Endodermal cell (in vitro differentiated cells): ENCODE results near the gene ATIC. TPM values are rescaled to one million over a fixed set of nuclear protein-coding genes. Genes with fewer than 3 reads are reported as not detected.

Experiments used
- DNase-seq: peaks from one replicate; pipeline ENCODE4 v3.0.0-alpha.2; 2017
- H3K27ac ChIP-seq: 2 replicates; pipeline ENCODE4 v1.5.1; 2013; ENCODE audit warnings: mild to moderate bottlenecking, low read depth, low read length, moderate library complexity
- H3K27me3 ChIP-seq: 2 replicates; pipeline ENCODE4 v1.6.1; 2013; ENCODE audit warnings: mild to moderate bottlenecking, low read length, moderate library complexity; ENCODE audit not compliant: insufficient read depth, control insufficient read depth, poor library complexity, severe bottlenecking
- H3K36me3 ChIP-seq: 2 replicates; pipeline ENCODE4 v1.7.0; 2013; ENCODE audit warnings: mild to moderate bottlenecking, low read length, moderate library complexity; ENCODE audit not compliant: control insufficient read depth, insufficient read depth
- H3K4me1 ChIP-seq: one replicate; pipeline ENCODE4 v1.7.0; 2013; ENCODE audit warnings: low read length; ENCODE audit not compliant: control insufficient read depth, insufficient read depth
- H3K4me3 ChIP-seq: 2 replicates; pipeline ENCODE4 v1.5.1; 2013; ENCODE audit warnings: mild to moderate bottlenecking, low read length, moderate library complexity
- H3K9ac ChIP-seq: 2 replicates; pipeline ENCODE4 v1.6.1; 2013; ENCODE audit warnings: mild to moderate bottlenecking, low read length, moderate library complexity; ENCODE audit not compliant: poor library complexity, severe bottlenecking; ENCODE audit errors: extremely low read depth
- H3K9me3 ChIP-seq: 2 replicates; pipeline ENCODE4 v1.6.1; 2013; ENCODE audit warnings: mild to moderate bottlenecking, low read length, moderate library complexity; ENCODE audit not compliant: control insufficient read depth
- H3K27ac Mint-ChIP-seq: 2 replicates; pipeline ENCODE4 v1.8.0; 2020; ENCODE audit warnings: mixed read lengths
- H3K27me3 Mint-ChIP-seq: 2 replicates; pipeline ENCODE4 v1.8.0; 2021; ENCODE audit warnings: mild to moderate bottlenecking, mixed read lengths; ENCODE audit not compliant: insufficient read depth
- H3K36me3 Mint-ChIP-seq: 2 replicates; pipeline ENCODE4 v1.8.0; 2020; ENCODE audit warnings: low read depth, mixed read lengths
- H3K4me1 Mint-ChIP-seq: 2 replicates; pipeline ENCODE4 v1.8.0; 2020; ENCODE audit warnings: mixed read lengths
- H3K4me3 Mint-ChIP-seq: 2 replicates; pipeline ENCODE4 v1.8.0; 2020; ENCODE audit warnings: mild to moderate bottlenecking, moderate library complexity, mixed read lengths
- H3K9me3 Mint-ChIP-seq: 2 replicates; pipeline ENCODE4 v1.8.0; 2020; ENCODE audit warnings: mild to moderate bottlenecking, mixed read lengths
- WGBS, 2 experiments: methylation state at CpG; one replicate each; pipeline versions ENCODE4 v1.1.5 to v1.1.7; 2013; ENCODE audit warnings: missing lambda C conversion rate in 2 of 2, mixed read lengths in 1 of 2; ENCODE audit not compliant: insufficient coverage in 1 of 2, insufficient read length in 1 of 2; 5-methylcytosine and 5-hydroxymethylcytosine counted together
- total RNA-seq, 2 donors: library from RNA; stranded (reverse); fragmentation: NEBNext Ultra II Directional in 1 of 2; extraction: Animal tissue kit (Norgen Biotek cat#: 25700) in 1 of 2; gene quantifications; 2 replicates in 1 of 2; 3 replicates in 1 of 2; pipeline ENCODE4 v1.2.1, GENCODE V29; 2021
- TF ChIP-seq, protein P1 (sequence below): fragments of 200-600 bp; sonication (generic); conservative IDR thresholded peaks from 2 replicates; pipeline ENCODE4 v1.5.0; 2021; ENCODE audit warnings: antibody characterized with exemption, mild to moderate bottlenecking

ATIC gene
- total RNA-seq, 2 donors from 2014 or later = 185 to 209 TPM

DNA sequence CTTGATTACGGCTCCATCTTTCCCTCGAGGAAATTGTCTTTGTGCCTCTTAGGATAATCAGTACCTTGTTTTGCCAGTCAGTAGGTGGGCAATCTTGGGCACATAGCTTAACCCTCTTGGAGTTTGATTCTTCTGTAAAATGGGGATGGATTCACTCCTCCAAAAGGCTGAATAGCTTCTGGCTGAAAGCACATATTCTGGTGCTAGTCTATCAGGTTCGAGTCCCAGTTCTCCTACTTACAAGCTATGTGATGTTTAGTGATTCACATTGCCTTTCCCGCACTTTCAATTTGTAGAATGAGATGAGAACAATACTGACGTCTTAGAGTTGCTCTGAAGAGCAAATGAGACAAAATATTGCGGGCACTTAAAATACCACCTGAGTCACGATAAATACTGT lies 43.9 kb downstream of the ATIC start:
- no peak for DNase-seq
- Mint-ChIP-seq H3K36me3 (peaks cover 32% of the 10 kb centered on the region), H3K4me3 (no peak overlapping the region), H3K4me1 (peaks cover 18% of the 10 kb centered on the region), H3K27ac (no peak overlapping the region), H3K9me3 (no peaks in the 10 kb centered on the region), H3K27me3 (no peaks in the 10 kb centered on the region)
- Histone ChIP-seq H3K27ac (no peak overlapping the region), H3K36me3 (peaks cover 24% of the 10 kb centered on the region), H3K27me3 (no peaks in the 10 kb centered on the region), H3K9ac (no peak overlapping the region), H3K4me1 (peaks cover 7% of the 10 kb centered on the region), H3K9me3 (no peaks in the 10 kb centered on the region), H3K4me3 (no peak overlapping the region)
- 94 to 95% methylated on average over 7 of the region's 7 CpGs for WGBS, 2 experiments
- TF ChIP-seq, protein P1, sequence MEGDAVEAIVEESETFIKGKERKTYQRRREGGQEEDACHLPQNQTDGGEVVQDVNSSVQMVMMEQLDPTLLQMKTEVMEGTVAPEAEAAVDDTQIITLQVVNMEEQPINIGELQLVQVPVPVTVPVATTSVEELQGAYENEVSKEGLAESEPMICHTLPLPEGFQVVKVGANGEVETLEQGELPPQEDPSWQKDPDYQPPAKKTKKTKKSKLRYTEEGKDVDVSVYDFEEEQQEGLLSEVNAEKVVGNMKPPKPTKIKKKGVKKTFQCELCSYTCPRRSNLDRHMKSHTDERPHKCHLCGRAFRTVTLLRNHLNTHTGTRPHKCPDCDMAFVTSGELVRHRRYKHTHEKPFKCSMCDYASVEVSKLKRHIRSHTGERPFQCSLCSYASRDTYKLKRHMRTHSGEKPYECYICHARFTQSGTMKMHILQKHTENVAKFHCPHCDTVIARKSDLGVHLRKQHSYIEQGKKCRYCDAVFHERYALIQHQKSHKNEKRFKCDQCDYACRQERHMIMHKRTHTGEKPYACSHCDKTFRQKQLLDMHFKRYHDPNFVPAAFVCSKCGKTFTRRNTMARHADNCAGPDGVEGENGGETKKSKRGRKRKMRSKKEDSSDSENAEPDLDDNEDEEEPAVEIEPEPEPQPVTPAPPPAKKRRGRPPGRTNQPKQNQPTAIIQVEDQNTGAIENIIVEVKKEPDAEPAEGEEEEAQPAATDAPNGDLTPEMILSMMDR = no peak

DNA sequence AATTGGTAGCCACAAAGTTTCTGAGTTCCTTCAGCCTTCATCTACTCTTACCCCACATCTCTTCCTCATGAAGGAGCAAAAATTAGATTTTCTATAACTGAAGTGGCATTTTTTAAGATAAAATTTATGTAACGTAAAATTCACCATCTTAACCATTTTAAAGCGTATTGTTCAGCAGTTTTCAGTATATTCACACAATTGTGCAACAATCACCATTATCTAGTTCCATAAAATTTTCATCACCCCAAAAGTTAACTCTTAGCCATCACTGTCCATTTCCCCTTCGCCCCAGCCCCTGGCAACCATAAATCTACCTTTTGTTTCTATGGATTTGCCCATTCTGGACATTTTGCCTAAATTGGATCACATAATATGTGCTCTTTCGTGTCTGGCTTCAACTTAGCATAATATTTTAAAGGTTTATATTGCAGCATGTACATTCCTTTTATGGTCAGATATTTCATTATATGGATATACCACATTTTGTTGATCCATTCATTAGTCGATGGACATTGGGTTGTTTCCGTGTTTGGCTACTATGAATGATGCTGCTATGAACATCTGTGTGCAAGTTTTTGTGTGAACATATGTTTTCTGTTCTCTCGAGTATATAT lies 44.6 kb downstream of the ATIC start:
- Mint-ChIP-seq H3K4me1 (peaks cover 18% of the 10 kb centered on the region), H3K36me3 (peaks cover 32% of the 10 kb centered on the region), H3K9me3 (no peaks in the 10 kb centered on the region), H3K27me3 (no peaks in the 10 kb centered on the region), H3K4me3 (no peak overlapping the region), H3K27ac (no peak overlapping the region)
- peaks cover 30% of the 10 kb centered on the region for H3K36me3 ChIP-seq
- WGBS, 2 experiments = 94 to 100% methylated on average over 4 to 7 of the region's 7 CpGs
- DNase-seq = no peak
- no peak overlapping the region for H3K27ac ChIP-seq
- peaks cover 7% of the 10 kb centered on the region for H3K4me1 ChIP-seq
- no peak overlapping the region for H3K9ac ChIP-seq
- no peaks in the 10 kb centered on the region for H3K9me3 ChIP-seq
- TF ChIP-seq, protein P1 = no peak
- no peak overlapping the region for H3K4me3 ChIP-seq
- no peaks in the 10 kb centered on the region for H3K27me3 ChIP-seq

DNA sequence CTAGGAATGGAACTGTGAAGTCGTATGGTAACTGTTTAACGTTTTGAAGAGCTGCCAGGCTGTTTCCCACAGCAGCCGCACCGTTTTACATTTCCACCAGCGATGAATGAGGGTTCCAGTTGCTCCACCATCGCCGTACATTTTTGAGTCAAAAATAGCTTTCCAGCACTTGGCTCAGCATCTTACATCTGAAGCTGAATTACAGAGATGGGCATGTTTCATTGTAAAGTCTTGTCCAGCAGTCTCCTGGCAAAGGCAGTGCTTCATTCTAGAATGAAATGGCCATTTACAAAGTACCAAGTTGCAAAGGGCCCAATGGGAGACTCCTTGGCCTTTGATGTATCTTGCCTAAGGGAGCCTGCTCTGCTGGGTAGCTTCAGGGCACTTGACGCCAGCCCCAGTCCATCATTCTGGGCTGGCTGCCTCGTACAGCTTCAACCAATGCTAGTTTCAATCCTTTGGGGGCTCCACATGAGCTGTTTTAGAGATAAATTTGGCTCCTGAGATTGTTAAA lies 45.1 kb downstream of the ATIC start:
- Histone ChIP-seq H3K9ac (no peak overlapping the region), H3K36me3 (peaks cover 31% of the 10 kb centered on the region), H3K4me3 (no peak overlapping the region), H3K4me1 (peaks cover 7% of the 10 kb centered on the region), H3K9me3 (no peaks in the 10 kb centered on the region), H3K27ac (no peak overlapping the region), H3K27me3 (no peaks in the 10 kb centered on the region)
- Mint-ChIP-seq H3K9me3 (no peaks in the 10 kb centered on the region), H3K27me3 (no peaks in the 10 kb centered on the region), H3K36me3 (peaks cover 29% of the 10 kb centered on the region), H3K27ac (no peak overlapping the region), H3K4me3 (no peak overlapping the region), H3K4me1 (peaks cover 18% of the 10 kb centered on the region)
- 92 to 94% methylated on average over 8 to 9 of the region's 9 CpGs for WGBS, 2 experiments
- TF ChIP-seq, protein P1 = no peak
- DNase-seq = no peak
